Spleen (tissue), 11 donors: ENCODE measurements around the gene RAB5B. TPM values are rescaled to one million over a fixed set of nuclear protein-coding genes. Genes with fewer than 3 reads are reported as not detected.
"Not testable (repeated sequence)": the region's sequence is repeated elsewhere in the genome, so short reads cannot be mapped to it uniquely, and the experiment has no call there.

Experiments
- DNase-seq: peaks from one replicate; pipeline ENCODE4 v3.0.0-alpha.2; 2020
- H3K27ac ChIP-seq, 8 donors: fragments of 200-600 bp; sonication (generic) in 7 of 8; 1 replicate in 4 of 8; 2 replicates in 4 of 8; pipeline versions ENCODE4 v1.5.0 to v1.8.0; 2016 to 2021; ENCODE audit warnings: inconsistent platforms in 4 of 8, mild to moderate bottlenecking in 4 of 8, moderate library complexity in 1 of 8
- H3K27me3 ChIP-seq, 7 donors: fragments of 200-600 bp; sonication (generic) in 6 of 7; replicated peaks in 1 of 7; 1 replicate in 4 of 7; 2 replicates in 3 of 7; pipeline versions ENCODE4 v1.5.0 to v1.8.0; 2016 to 2021; ENCODE audit warnings: inconsistent platforms in 3 of 7, mild to moderate bottlenecking in 1 of 7
- H3K36me3 ChIP-seq, 6 donors: fragments of 200-600 bp; sonication (generic) in 5 of 6; 1 replicate in 4 of 6; 2 replicates in 2 of 6; pipeline versions ENCODE4 v1.5.0 to v1.8.0; 2016 to 2021; ENCODE audit warnings: inconsistent platforms in 2 of 6
- H3K4me1 ChIP-seq, 6 donors: fragments of 200-600 bp; sonication (generic) in 5 of 6; 1 replicate in 3 of 6; 2 replicates in 3 of 6; pipeline versions ENCODE4 v1.5.0 to v1.8.0; 2016 to 2021; ENCODE audit warnings: inconsistent platforms in 3 of 6
- H3K4me3 ChIP-seq, 8 donors: fragments of 200-600 bp; sonication (generic) in 7 of 8; 1 replicate in 4 of 8; 2 replicates in 4 of 8; pipeline versions ENCODE4 v1.5.0 to v1.8.0; 2016 to 2021; ENCODE audit warnings: inconsistent platforms in 4 of 8, mild to moderate bottlenecking in 4 of 8, moderate library complexity in 2 of 8
- H3K9me3 ChIP-seq, 8 donors: fragments of 200-600 bp; sonication (generic) in 7 of 8; 1 replicate in 4 of 8; 2 replicates in 4 of 8; pipeline versions ENCODE4 v1.5.0 to v1.8.0; 2016 to 2021; ENCODE audit warnings: inconsistent platforms in 4 of 8
- POLR2A ChIP-seq, 3 donors: fragments of 450-650 bp; IDR thresholded peaks; one replicate each; pipeline ENCODE4 v1.5.1; 2017; ENCODE audit warnings: antibody characterized with exemption in 3 of 3, mild to moderate bottlenecking in 1 of 3
- POLR2AphosphoS5 ChIP-seq, 3 donors: sonication (generic); formaldehyde crosslinking; IDR thresholded peaks; one replicate each; pipeline ENCODE4 v1.5.1; 2017; ENCODE audit warnings: antibody characterized with exemption in 3 of 3
- WGBS, 5 donors: extraction: QIAGEN DNeasy Blood & Tissue Kit in 3 of 5; methylation state at CpG; one replicate each; pipeline versions ENCODE4 v1.1.5 to v1.1.7; 2013 to 2018; 5-methylcytosine and 5-hydroxymethylcytosine counted together
- intact Hi-C: fragments of 100-400 bp; cut with DNase I; formaldehyde crosslinking; loops from one replicate; pipeline ENCODE4 v1.15.0; 2023; ENCODE audit warnings: low total_unique reads
- polyA plus RNA-seq, 3 donors: library from polyadenylated mRNA; stranded (reverse); fragments of 200-250 nt; gene quantifications; one replicate each; pipeline ENCODE4 v1.2.1, GENCODE V29; 2013
- total RNA-seq, 7 donors: library from RNA; depleted of rRNA in 3 of 7; stranded (reverse); fragments of >200 nt in 3 of 7; fragmentation: NEBNext Ultra II Directional in 4 of 7; extraction: Animal tissue kit (Norgen Biotek cat#: 25700) in 4 of 7; gene quantifications; one replicate each; pipeline versions ENCODE4 v1.1.0 to v1.2.1, GENCODE V29; 2016 to 2021
- TF ChIP-seq, protein P1 (sequence below), 11 experiments: fragments of 200-600 bp in 7 of 11; fragments of 450-650 bp in 4 of 11; sonication (generic) in 4 of 11; IDR thresholded peaks in 8 of 11; conservative IDR thresholded peaks in 3 of 11; 1 replicate in 7 of 11; 2 replicates in 4 of 11; pipeline versions ENCODE4 v1.4.0 to v1.8.0; 2016 to 2021; ENCODE audit warnings: antibody characterized with exemption in 11 of 11, inconsistent platforms in 4 of 11, mild to moderate bottlenecking in 1 of 11
- donor health status: healthy with polysubstance abuse.
- donor health status: DM: no; HTN: no; CAD: no; lungs with moderate emphysema.
- donor health status: DM: no; HTN: no; CAD: no.
- donor health status: Bipolar disorder and iron deficiency.
- donor health status: healthy.
- donor health status: DM: no; HTN: no; CAD: no.
- donor health status: DM: yes; HTN: yes; CAD: no.

RAB5B gene
- total and polyA plus RNA-seq, 10 donors: 30.9 to 101 (median 81.4) TPM

DNA sequence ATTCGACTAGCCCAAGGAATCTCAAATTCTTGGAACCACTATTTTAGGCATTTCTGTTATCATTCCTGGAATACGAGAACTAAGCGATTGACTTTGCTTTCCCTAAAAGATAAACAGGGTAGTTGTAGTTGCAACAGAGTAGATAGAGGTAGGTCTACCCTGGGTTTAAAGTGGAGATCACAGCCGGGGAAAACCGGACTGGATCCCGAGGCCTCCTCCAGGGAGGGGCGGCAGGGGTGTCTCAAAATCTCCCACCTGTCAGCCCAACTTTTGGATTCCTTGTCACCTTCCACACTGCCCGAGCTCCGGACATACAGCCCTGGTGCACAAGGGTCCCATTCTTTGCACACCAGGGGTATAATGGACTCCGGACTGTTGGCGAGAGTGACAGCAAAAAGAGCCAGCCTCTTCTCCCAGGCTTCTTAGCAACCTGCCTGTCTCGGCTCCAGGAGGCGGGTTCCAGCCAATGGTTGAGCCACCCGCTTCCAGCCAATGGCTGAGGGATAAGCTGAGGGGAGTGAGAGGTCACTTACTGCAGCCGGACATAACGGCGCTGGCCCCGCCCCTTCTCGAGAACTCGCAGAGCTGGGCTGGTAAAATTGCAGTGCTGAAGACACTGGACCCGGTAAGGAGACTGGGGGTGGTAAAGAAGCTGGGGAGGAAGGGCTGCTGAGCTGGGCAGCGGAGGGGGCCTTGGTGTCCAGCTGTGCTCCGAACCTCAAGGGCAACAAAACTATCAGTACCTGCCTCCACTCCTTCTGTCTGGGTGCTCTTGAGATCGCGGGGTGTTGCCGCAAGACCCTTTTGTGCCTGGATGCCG, 23.0 kb downstream of the RAB5B start, which contains the start of gene SUOX:
SUOX (plus strand) TSS at position 562 of the 820 bp plus-strand sequence. CDS start 4,946 bp downstream, outside the sequence.
- 2 to 6% (median 4%) methylated on average over 27 of the region's 27 CpGs for WGBS, 5 donors
- peak; percentile 97 for DNase-seq
- no peaks in the 10 kb centered on the region for H3K9me3 ChIP-seq
- H3K27me3 ChIP-seq: no peaks in the 10 kb centered on the region
- intact Hi-C loops: loop anchor here (5.0 kb wide), 1 partner anchor 45 kb away; the partner anchor contains the start of gene RPS26
- peak within 1 kb of the TSS; percentile 28 to 78 (median 52) for H3K4me3 ChIP-seq
- TF ChIP-seq, protein P1, sequence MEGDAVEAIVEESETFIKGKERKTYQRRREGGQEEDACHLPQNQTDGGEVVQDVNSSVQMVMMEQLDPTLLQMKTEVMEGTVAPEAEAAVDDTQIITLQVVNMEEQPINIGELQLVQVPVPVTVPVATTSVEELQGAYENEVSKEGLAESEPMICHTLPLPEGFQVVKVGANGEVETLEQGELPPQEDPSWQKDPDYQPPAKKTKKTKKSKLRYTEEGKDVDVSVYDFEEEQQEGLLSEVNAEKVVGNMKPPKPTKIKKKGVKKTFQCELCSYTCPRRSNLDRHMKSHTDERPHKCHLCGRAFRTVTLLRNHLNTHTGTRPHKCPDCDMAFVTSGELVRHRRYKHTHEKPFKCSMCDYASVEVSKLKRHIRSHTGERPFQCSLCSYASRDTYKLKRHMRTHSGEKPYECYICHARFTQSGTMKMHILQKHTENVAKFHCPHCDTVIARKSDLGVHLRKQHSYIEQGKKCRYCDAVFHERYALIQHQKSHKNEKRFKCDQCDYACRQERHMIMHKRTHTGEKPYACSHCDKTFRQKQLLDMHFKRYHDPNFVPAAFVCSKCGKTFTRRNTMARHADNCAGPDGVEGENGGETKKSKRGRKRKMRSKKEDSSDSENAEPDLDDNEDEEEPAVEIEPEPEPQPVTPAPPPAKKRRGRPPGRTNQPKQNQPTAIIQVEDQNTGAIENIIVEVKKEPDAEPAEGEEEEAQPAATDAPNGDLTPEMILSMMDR (IDR thresholded peaks at IDR 0.05 in 8 of 11, conservative IDR thresholded peaks at IDR 0.05 in 3 of 11): no peak
- TF ChIP-seq POLR2AphosphoS5 (IDR thresholded peaks at IDR 0.05): peak; percentile 85 to 87 (median 87)
- H3K36me3 ChIP-seq: peaks cover 0 to 50% (median 31%) of the 10 kb centered on the region in 6 donors
- H3K4me1 ChIP-seq: peaks cover 0 to 35% (median 23%) of the 10 kb centered on the region in 6 donors
- peak within 1 kb of the TSS in 7 of 8 donors; percentile 65 to 88 (median 85) for H3K27ac ChIP-seq

DNA sequence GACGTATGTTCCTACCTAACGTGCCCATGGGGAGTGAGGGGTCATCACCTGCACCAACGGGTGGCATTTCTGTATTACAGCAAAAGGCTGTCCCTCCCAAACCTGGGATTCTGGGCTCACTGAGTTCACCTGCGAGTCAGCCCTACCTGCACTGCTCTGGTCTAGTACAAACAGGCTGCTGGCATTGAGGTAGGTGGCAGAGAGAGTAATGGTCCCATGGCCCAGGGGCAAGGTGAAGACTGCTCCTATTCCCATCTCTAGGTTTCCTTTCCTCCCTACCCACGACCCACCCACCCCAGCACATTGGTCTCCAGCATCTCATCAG, 23.6 kb downstream of the RAB5B start:
- intact Hi-C loops: loop anchor here (5.0 kb wide), 1 partner anchor 45 kb away; the partner anchor contains the start of gene RPS26
- Histone ChIP-seq H3K4me1 (peaks cover 0 to 35% (median 23%) of the 10 kb centered on the region in 6 donors), H3K36me3 (peaks cover 0 to 50% (median 25%) of the 10 kb centered on the region in 6 donors), H3K9me3 (no peaks in the 10 kb centered on the region), H3K27me3 (no peaks in the 10 kb centered on the region), H3K27ac (peak overlapping the region in 7 of 8 donors; percentile 65 to 88 (median 85)), H3K4me3 (peak overlapping the region; percentile 28 to 78 (median 52))
- DNase-seq: no peak
- TF ChIP-seq POLR2A (IDR thresholded peaks at IDR 0.05) (no peak), POLR2AphosphoS5 (IDR thresholded peaks at IDR 0.05) (no peak)
- TF ChIP-seq, protein P1 (IDR thresholded peaks at IDR 0.05 in 8 of 11, conservative IDR thresholded peaks at IDR 0.05 in 3 of 11): no peak
- WGBS, 5 donors: 3 to 12% (median 4%) methylated on average over 5 of the region's 5 CpGs

DNA sequence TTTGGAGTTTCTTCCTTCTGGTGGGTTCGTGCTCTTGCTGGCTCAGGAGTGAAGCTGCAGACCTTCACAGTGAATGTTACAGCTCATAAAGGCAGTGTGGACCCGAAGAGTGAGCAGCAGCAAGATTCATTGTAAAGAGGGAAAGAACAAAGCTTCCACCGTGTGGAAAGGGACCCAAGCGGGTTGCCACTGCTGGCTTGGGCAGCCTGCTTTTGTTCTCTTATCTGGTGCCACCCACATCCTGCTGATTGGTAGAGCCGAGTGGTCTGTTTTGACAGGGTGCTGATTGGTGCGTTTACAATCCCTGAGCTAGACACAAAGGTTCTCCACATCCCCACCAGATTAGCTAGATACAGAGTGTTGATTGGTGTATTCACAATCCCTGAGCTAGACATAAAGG, 25.6 kb downstream of the RAB5B start:
- DNase-seq, H3K9me3 ChIP-seq, H3K27ac ChIP-seq, H3K4me3 ChIP-seq, H3K27me3 ChIP-seq: not testable (repeated sequence)
- Histone ChIP-seq H3K4me1 (peaks cover 0 to 35% (median 23%) of the 10 kb centered on the region in 6 donors), H3K36me3 (peaks cover 0 to 50% (median 5%) of the 10 kb centered on the region in 6 donors)
- 65 to 84% (median 80%) methylated on average over 5 to 6 of the region's 6 CpGs for WGBS, 5 donors
- intact Hi-C loops: loop anchor here (5.0 kb wide), 1 partner anchor 43 kb away; the partner anchor contains the start of gene RPS26

DNA sequence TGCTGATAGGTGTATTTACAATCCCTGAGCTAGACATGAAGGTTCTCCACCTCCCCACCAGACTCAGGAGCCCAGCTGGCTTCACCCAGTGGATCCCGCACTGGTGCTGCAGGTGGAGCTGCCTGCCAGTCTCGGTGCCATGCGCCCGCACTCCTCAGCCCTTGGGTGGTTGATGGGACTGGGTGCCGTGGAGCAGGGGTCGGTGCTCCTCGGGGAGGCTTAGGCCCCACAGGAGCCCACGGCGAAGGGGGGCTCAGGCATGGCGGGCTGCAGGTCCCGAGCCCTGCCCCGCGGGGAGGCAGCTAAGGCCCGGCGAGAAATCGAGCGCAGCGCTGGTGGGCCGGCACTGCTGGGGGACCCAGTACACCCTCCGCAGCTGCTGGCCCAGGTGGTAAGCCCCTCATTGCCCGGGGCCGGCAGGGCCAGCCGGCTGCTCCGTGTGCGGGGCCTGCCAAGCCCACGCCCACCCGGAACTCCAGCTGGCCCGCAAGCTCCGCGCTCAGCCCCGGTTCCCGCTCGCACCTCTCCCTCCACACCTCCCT, 26.2 kb downstream of the RAB5B start:
- H3K27ac ChIP-seq, H3K9me3 ChIP-seq, H3K27me3 ChIP-seq, DNase-seq, H3K4me3 ChIP-seq: not testable (repeated sequence)
- 94 to 97% (median 96%) methylated on average over 7 to 33 of the region's 33 CpGs for WGBS, 5 donors
- Histone ChIP-seq H3K4me1 (peaks cover 0 to 36% (median 23%) of the 10 kb centered on the region in 6 donors), H3K36me3 (peaks cover 0 to 47% (median under 1%) of the 10 kb centered on the region in 6 donors)
- intact Hi-C loops: loop anchor here (5.0 kb wide), 1 partner anchor 42 kb away; the partner anchor contains the start of gene RPS26
- peak in 1 of 3 donors; percentile 14 for TF ChIP-seq POLR2AphosphoS5 (IDR thresholded peaks at IDR 0.05)
